ENCODE results near the gene GLCCI1. TPM values are rescaled to one million over a fixed set of nuclear protein-coding genes. Genes with fewer than 3 reads are reported as not detected.

The GLCCI1 gene
- total and polyA plus RNA-seq, 2 of the 13 experiments (the other 11 are each of a cell fraction or from before 2014, with no cell fraction given): 1.3 to 1.7 TPM

DNA sequence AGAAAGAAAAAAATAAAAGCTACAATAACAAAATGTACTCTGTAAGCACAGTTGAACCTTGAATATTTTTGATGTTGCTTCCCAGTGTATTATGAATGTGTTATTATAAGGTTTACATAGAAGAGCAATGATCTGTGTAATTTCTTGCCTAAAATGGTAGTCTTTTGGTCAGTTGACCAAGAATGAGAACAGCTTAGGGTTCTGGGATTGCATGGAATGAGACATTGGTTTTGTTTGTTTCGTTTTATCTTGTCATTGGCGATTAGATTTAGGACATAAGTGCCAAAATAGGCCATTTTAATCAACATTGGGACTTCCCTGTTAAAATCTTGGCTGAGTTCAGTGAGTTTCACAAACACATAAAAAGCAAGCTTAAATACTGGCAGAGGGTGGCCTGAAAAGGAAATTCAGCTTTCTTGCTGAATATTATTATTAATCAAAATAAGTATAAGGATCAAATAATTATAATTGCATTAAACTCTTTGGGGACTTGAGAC lies 49.1 kb upstream of the GLCCI1 start (continued):
- no peak for TF ChIP-seq U2AF2 (IDR thresholded peaks at IDR 0.05; ENCODE audit: low read depth, low read length)
- TF ChIP-seq TMF1 (CRISPR knock-in tag; IDR thresholded peaks at IDR 0.05; ENCODE audit: low read depth): no peak
- TF ChIP-seq, protein P1, sequence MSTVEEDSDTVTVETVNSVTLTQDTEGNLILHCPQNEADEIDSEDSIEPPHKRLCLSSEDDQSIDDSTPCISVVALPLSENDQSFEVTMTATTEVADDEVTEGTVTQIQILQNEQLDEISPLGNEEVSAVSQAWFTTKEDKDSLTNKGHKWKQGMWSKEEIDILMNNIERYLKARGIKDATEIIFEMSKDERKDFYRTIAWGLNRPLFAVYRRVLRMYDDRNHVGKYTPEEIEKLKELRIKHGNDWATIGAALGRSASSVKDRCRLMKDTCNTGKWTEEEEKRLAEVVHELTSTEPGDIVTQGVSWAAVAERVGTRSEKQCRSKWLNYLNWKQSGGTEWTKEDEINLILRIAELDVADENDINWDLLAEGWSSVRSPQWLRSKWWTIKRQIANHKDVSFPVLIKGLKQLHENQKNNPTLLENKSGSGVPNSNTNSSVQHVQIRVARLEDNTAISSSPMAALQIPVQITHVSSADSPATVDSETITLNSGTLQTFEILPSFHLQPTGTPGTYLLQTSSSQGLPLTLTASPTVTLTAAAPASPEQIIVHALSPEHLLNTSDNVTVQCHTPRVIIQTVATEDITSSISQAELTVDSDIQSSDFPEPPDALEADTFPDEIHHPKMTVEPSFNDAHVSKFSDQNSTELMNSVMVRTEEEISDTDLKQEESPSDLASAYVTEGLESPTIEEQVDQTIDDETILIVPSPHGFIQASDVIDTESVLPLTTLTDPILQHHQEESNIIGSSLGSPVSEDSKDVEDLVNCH (CRISPR knock-in tag; IDR thresholded peaks at IDR 0.05): no peak
- no peak for TF ChIP-seq ZNF746 (CRISPR knock-in tag; IDR thresholded peaks at IDR 0.05)

DNA sequence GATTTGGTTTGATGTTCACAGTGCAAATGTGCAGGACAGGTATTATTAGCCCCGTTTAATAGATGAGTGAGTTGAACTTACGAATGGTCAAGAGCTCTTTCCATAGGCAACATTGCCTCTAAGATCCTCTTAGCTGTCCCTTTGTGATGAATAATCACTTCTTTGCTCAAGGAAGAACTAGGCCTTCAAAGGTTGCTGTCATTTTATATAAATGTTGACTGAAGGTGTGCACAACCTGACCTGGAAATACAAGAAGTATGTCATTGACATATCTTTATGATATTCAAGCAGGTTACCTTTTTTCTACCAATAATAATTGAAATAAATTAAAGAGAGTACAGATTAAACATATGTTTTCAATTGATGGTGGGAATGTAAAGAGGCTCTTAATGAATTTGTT lies 48.5 kb upstream of the GLCCI1 start:
- H3K79me2 ChIP-seq (ENCODE audit: insufficient read depth, low read length): no peaks in the 10 kb centered on the region
- POLR2A ChIA-PET: no interaction called here
- H3K4me2 ChIP-seq (ENCODE audit: low read depth, low read length): no peak overlapping the region
- peaks cover 22% of the 10 kb centered on the region for H3K4me1 ChIP-seq (ENCODE audit: insufficient read depth, low read length)
- 50% methylated on average over 2 of the region's 2 CpGs for WGBS (ENCODE audit: low lambda C conversion rate)
- FAIRE-seq: no peak
- BruUV-seq (replicated peaks): no TSS peak
- no peaks in the 10 kb centered on the region for H3K27me3 ChIP-seq (ENCODE audit: control insufficient read depth in 1 of 2, insufficient read depth in 2 of 2, low read length in 2 of 2)
- H4K20me1 ChIP-seq (ENCODE audit: insufficient read depth, low read length): no peaks in the 10 kb centered on the region
- in situ Hi-C loops (cut with HindIII; ENCODE audit: extremely low pct_ligation_motif_present, low pct_unique_long_range_greater_than_20kb): no loop called here
- no peak for DNase-seq (ENCODE audit: low spot score)
- H3K27ac ChIP-seq (ENCODE audit: extremely low read length, insufficient read depth, low read length): no peak overlapping the region
- intact Hi-C loops (cut with micrococcal nuclease; ENCODE audit: unreplicated experiment): no loop called here
- no peak overlapping the region for H3K4me3 ChIP-seq (replicated peaks in 1 of 3; ENCODE audit: insufficient read depth in 1 of 3, low read depth in 2 of 3, low read length in 3 of 3)
- no peak overlapping the region for H3K9ac ChIP-seq (ENCODE audit: insufficient read depth, low read depth, low read length)
- no peaks in the 10 kb centered on the region for H3K36me3 ChIP-seq (replicated peaks in 1 of 2; ENCODE audit: control insufficient read depth in 1 of 2, insufficient read depth in 2 of 2, low read length in 2 of 2)
- no peaks in the 10 kb centered on the region for H3K9me3 ChIP-seq (ENCODE audit: low read length)
- TF ChIP-seq ZNF703 (CRISPR knock-in tag; IDR thresholded peaks at IDR 0.05; ENCODE audit: borderline replicate concordance) (no peak), ZNF841 (CRISPR knock-in tag; IDR thresholded peaks at IDR 0.05; ENCODE audit: borderline replicate concordance) (no peak), ZBTB25 (CRISPR knock-in tag; IDR thresholded peaks at IDR 0.05) (no peak), CHD2 (IDR thresholded peaks at IDR 0.05; ENCODE audit: low read depth, low read length) (no peak), ZNF607 (CRISPR knock-in tag; IDR thresholded peaks at IDR 0.05; ENCODE audit: borderline replicate concordance) (no peak), RXRB (CRISPR knock-in tag; IDR thresholded peaks at IDR 0.05; ENCODE audit: borderline replicate concordance) (no peak), SIN3B (IDR thresholded peaks at IDR 0.05; ENCODE audit: low read length) (no peak), NR1H2 (CRISPR knock-in tag; IDR thresholded peaks at IDR 0.05; ENCODE audit: borderline replicate concordance, low read depth) (no peak), DMAP1 (CRISPR knock-in tag; IDR thresholded peaks at IDR 0.05) (no peak), KLF16 (CRISPR knock-in tag; IDR thresholded peaks at IDR 0.05) (no peak), ZNF350 (CRISPR knock-in tag; IDR thresholded peaks at IDR 0.05; ENCODE audit: borderline replicate concordance, low read depth) (no peak), PAWR (CRISPR knock-in tag; IDR thresholded peaks at IDR 0.05; ENCODE audit: borderline replicate concordance) (no peak), ZNF674 (CRISPR knock-in tag; IDR thresholded peaks at IDR 0.05; ENCODE audit: low read depth) (no peak), ARHGAP35 (CRISPR knock-in tag; IDR thresholded peaks at IDR 0.05; ENCODE audit: borderline replicate concordance) (no peak)
- TF ChIP-seq, protein P2, sequence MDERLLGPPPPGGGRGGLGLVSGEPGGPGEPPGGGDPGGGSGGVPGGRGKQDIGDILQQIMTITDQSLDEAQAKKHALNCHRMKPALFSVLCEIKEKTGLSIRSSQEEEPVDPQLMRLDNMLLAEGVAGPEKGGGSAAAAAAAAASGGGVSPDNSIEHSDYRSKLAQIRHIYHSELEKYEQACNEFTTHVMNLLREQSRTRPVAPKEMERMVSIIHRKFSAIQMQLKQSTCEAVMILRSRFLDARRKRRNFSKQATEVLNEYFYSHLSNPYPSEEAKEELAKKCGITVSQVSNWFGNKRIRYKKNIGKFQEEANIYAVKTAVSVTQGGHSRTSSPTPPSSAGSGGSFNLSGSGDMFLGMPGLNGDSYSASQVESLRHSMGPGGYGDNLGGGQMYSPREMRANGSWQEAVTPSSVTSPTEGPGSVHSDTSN (CRISPR knock-in tag; IDR thresholded peaks at IDR 0.05): no peak
- no peak overlapping the region for H2AFZ ChIP-seq (ENCODE audit: low read length)
- CTCF ChIA-PET (ENCODE audit: low intra/inter-chr PET ratio, low total read pairs): no interaction called here
- ATAC-seq: no peak
